K562 (cell line): Measurements from ENCODE around the gene HECW1. TPM values are rescaled to one million over a fixed set of nuclear protein-coding genes. Genes with fewer than 3 reads are reported as not detected.
A peak's percentile ranks its signal among the peaks of the same experiment; 100 is the strongest.

Source experiments
- ARID1B ChIP-seq: fragments of 450-650 bp; IDR thresholded peaks from 2 replicates; pipeline ENCODE4 v1.6.1; 2016; ENCODE audit warnings: antibody characterized with exemption, mild to moderate bottlenecking, inconsistent platforms
- CREB3 ChIP-seq: fragments of 450-650 bp; conservative IDR thresholded peaks from 2 replicates; pipeline ENCODE4 v1.6.1; 2016; ENCODE audit warnings: missing genetic modification characterization, low read depth, mild to moderate bottlenecking, missing compliant biosample characterization, moderate library complexity
- ETV1 ChIP-seq: fragments of 450-650 bp; conservative IDR thresholded peaks from 2 replicates; pipeline ENCODE4 v1.6.1; 2016; ENCODE audit warnings: missing genetic modification characterization, control low read depth, low read depth, missing compliant biosample characterization
- ETV6 ChIP-seq, 3 experiments: fragments of 150-350 bp in 1 of 3; sonication (generic) in 1 of 3; formaldehyde crosslinking in 1 of 3; IDR thresholded peaks; 2 replicates each; pipeline versions ENCODE4 v1.6.1 to v1.8.0; 2014 to 2022; ENCODE audit warnings: borderline replicate concordance in 2 of 3, low read depth in 2 of 3, antibody characterized with exemption in 1 of 3, low read length in 1 of 3, mild to moderate bottlenecking in 1 of 3, missing genetic modification reagents in 1 of 3
- HDAC3 ChIP-seq: fragments of 450-650 bp; IDR thresholded peaks from 2 replicates; pipeline ENCODE4 v1.6.1; 2018; ENCODE audit warnings: borderline replicate concordance, mild to moderate bottlenecking, moderate library complexity; ENCODE audit not compliant: partially characterized antibody
- MAZ ChIP-seq, 2 experiments: fragments of 450-650 bp in 1 of 2; sonication (generic) in 1 of 2; formaldehyde crosslinking; IDR thresholded peaks in 1 of 2; conservative IDR thresholded peaks in 1 of 2; 2 replicates each; pipeline versions ENCODE4 v1.4.0 to v1.5.0; 2020; ENCODE audit warnings: mild to moderate bottlenecking in 1 of 2, missing genetic modification reagents in 1 of 2
- MGA ChIP-seq: fragments of 450-650 bp; IDR thresholded peaks from 2 replicates; pipeline ENCODE4 v1.6.1; 2016; ENCODE audit warnings: mild to moderate bottlenecking, moderate library complexity
- NR1H2 ChIP-seq: sonication (generic); formaldehyde crosslinking; IDR thresholded peaks from 2 replicates; pipeline ENCODE4 v1.4.0; 2020; ENCODE audit warnings: mild to moderate bottlenecking, missing genetic modification reagents
- TOE1 ChIP-seq, 2 experiments: fragments of 450-650 bp in 1 of 2; sonication (generic) in 1 of 2; formaldehyde crosslinking in 1 of 2; IDR thresholded peaks; 2 replicates each; pipeline versions ENCODE4 v1.7.1 to v1.8.0; 2016 to 2022; ENCODE audit warnings: borderline replicate concordance in 2 of 2, mild to moderate bottlenecking in 2 of 2, antibody characterized with exemption in 1 of 2, inconsistent platforms in 1 of 2, low read depth in 1 of 2, missing genetic modification reagents in 1 of 2, moderate library complexity in 1 of 2
- ZC3H11A ChIP-seq: IDR thresholded peaks from 2 replicates; pipeline ENCODE4 v1.6.1; 2012; ENCODE audit warnings: low read depth, low read length, improper control_type of control experiment
- ZNF24 ChIP-seq: fragments of 450-650 bp; IDR thresholded peaks from 2 replicates; pipeline ENCODE4 v1.6.1; 2016
- ZNF589 ChIP-seq: fragments of 200-800 bp; sonication (Bioruptor generic); IDR thresholded peaks from 2 replicates; pipeline ENCODE4 v1.6.1; 2016; ENCODE audit warnings: low read depth, missing genetic modification characterization, missing compliant biosample characterization
- ZNF644 ChIP-seq: fragments of 200-800 bp; sonication (Bioruptor generic); IDR thresholded peaks from 2 replicates; pipeline ENCODE4 v1.6.1; 2016; ENCODE audit warnings: low read depth, missing genetic modification characterization, missing compliant biosample characterization
- ZNF76 ChIP-seq: fragments of 250-450 bp; sonication (Bioruptor Pico); IDR thresholded peaks from 2 replicates; pipeline ENCODE4 v1.4.0; 2020; ENCODE audit warnings: mild to moderate bottlenecking, moderate library complexity, borderline replicate concordance
- polyA plus RNA-seq, 8 experiments: library from polyadenylated mRNA; depleted of rRNA in 4 of 8; stranded (reverse) in 5 of 8; unstranded in 3 of 8; fragments of >200 nt; fragmentation: Nextera tagmentation in 2 of 8; fragmentation: Illumina TruSeq in 1 of 8; extraction: Ambion mirVana in 2 of 8; extraction: Trizol in 1 of 8; gene quantifications; 2 replicates each; pipeline versions ENCODE4 v1.2.1 to v1.2.3, GENCODE V29; 2011 to 2014; ENCODE audit warnings: inconsistent platforms in 1 of 8, missing spikeins in 1 of 8
- total RNA-seq, 7 experiments: library from RNA; depleted of rRNA in 6 of 7; stranded (reverse); fragments of >200 nt in 6 of 7; fragmentation: Illumina TruSeq in 2 of 7; extraction: Trizol in 2 of 7; gene quantifications; 2 replicates each; pipeline versions ENCODE4 v1.2.1 to v1.2.3, GENCODE V29; 2011 to 2021; ENCODE audit warnings: low replicate concordance in 1 of 7

The HECW1 gene
- total and polyA plus RNA-seq, 9 of the 15 experiments (the other 6 are each of a cell fraction or from before 2014, with no cell fraction given): 0.07 to 0.31 (median 0.13) TPM; not detected in 4

DNA sequence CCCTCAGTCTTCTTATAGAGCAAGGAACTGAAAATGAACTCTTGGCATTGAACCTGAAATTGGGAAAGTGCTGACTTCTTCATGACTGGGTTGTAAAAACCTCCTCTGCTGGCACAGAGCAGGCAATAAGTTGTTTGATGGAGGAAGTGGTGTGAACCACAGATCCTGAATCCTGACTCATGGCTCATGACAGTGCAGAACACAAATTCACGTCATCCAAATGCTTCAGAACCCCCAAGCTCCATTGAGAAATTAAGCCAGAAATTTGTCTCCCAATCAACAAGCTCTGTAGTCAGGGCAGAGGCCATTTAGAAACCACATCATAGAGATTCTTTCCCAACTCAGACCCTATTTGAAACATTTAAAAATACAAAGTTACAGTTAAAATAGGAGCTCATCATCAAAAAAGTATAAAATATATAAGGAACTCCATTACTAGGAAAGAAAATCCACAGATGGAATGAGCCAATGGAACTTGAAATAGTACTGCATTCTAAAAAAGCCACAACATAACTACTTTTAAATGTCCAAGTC, 460.1 kb downstream of the HECW1 start (continued):
- TF ChIP-seq MGA (0 out of 2 replicates have a peak, but pooled peaks have one; percentile 33), ARID1B (peak; percentile 75), MAZ (CRISPR knock-in tag; conservative IDR thresholded peaks at IDR 0.05 in 1 of 2, IDR thresholded peaks at IDR 0.05 in 1 of 2) (peak in 1 of 2 experiments; percentile 25; a peak in 1 of 4 replicates), ETV6 (IDR thresholded peaks at IDR 0.05; ENCODE audit: borderline replicate concordance in 1 of 2, low read depth in 2 of 2, low read length in 1 of 2) (no peak), ETV6 (CRISPR knock-in tag; IDR thresholded peaks at IDR 0.05; ENCODE audit: borderline replicate concordance) (no peak), TOE1 (IDR thresholded peaks at IDR 0.05; ENCODE audit: borderline replicate concordance) (peak; percentile 21; the same call in 1 of the 2 replicates), TOE1 (CRISPR knock-in tag; IDR thresholded peaks at IDR 0.05; ENCODE audit: borderline replicate concordance, low read depth) (no peak), ZNF76 (CRISPR knock-in tag) (no peak), NR1H2 (CRISPR knock-in tag) (no peak), ZNF644 (tag) (no peak), ETV1 (tag) (peak; percentile 85), CREB3 (tag) (0 out of 2 replicates have a peak, but pooled peaks have one; percentile 64), ZNF24 (no peak), HDAC3 (peak; percentile 20), ZNF589 (CRISPR knock-in tag) (peak; percentile 89), ZC3H11A (no peak)
